Activated CD4-positive, alpha-beta T cell treated with anti-CD3 and anti-CD28 coated beads, Interleukin-2, amount 50 U/mL, for 4 hours (primary cell): Measurements from ENCODE around the gene GLYAT.
"Not testable (repeated sequence)": the region's sequence is repeated elsewhere in the genome, so short reads cannot be mapped to it uniquely, and the experiment has no call there.

ENCODE experiments used
- DNase-seq, 2 experiments: peaks; one replicate each; pipeline ENCODE4 v3.0.0-alpha.2; 2020

Gene GLYAT

GRCh38 chr11:58742981-58743880 is 11.5 kb upstream of the GLYAT start:
- DNase-seq, result no peak

GRCh38 chr11:58742140-58742539 is 10.4 kb upstream of the GLYAT start:
- DNase-seq, result no peak

- DNase-seq, result no peak
Measured at GRCh38 chr11:58741127-58741526, 9.4 kb upstream of the GLYAT start.

- DNase-seq, result no peak
Measured at GRCh38 chr11:58740447-58740846, 8.7 kb upstream of the GLYAT start.

GRCh38 chr11:58739725-58740430 is 8.1 kb upstream of the GLYAT start:
- no peak for DNase-seq

GRCh38 chr11:58734681-58735490 is 3.1 kb upstream of the GLYAT start:
- no peak for DNase-seq

- DNase-seq, result no peak
Measured at GRCh38 chr11:58730507-58731089, 1.1 kb downstream of the GLYAT start.

GRCh38 chr11:58727415-58727797 is 4.3 kb downstream of the GLYAT start:
- DNase-seq, result no peak

- no peak for DNase-seq
Measured at GRCh38 chr11:58726737-58727414, 4.9 kb downstream of the GLYAT start.

- DNase-seq, result no peak
Measured at GRCh38 chr11:58719406-58720117, 12.2 kb downstream of the GLYAT start.

- DNase-seq, result no peak
Measured at GRCh38 chr11:58712531-58712930, 19.2 kb downstream of the GLYAT start.

- DNase-seq, result no peak
Measured at GRCh38 chr11:58711832-58712231, 19.9 kb downstream of the GLYAT start.

- DNase-seq, result no peak
Measured at GRCh38 chr11:58707767-58708166, 24.0 kb downstream of the GLYAT start.

- not testable (repeated sequence) for DNase-seq
Measured at GRCh38 chr11:58696825-58697224, 34.9 kb downstream of the GLYAT start.

- no peak for DNase-seq
Measured at GRCh38 chr11:58693026-58693425, 38.7 kb downstream of the GLYAT start.

GRCh38 chr11:58691675-58692074 is 40.1 kb downstream of the GLYAT start:
- no peak for DNase-seq

- DNase-seq, result no peak
Measured at GRCh38 chr11:58688789-58689503, 42.8 kb downstream of the GLYAT start.

- no peak for DNase-seq
Measured at GRCh38 chr11:58685973-58686722, 45.6 kb downstream of the GLYAT start.

- DNase-seq, result not testable (repeated sequence)
Measured at GRCh38 chr11:58682660-58683059, 49.1 kb downstream of the GLYAT start.

- DNase-seq, result not testable (repeated sequence)
Measured at GRCh38 chr11:58677536-58677935, 54.2 kb downstream of the GLYAT start.
